ENCODE data around the gene MMP24. TPM values are rescaled to one million over a fixed set of nuclear protein-coding genes. Genes with fewer than 3 reads are reported as not detected.
A peak's percentile ranks its signal among the peaks of the same experiment; 100 is the strongest.

The MMP24 gene
- total and polyA plus RNA-seq, 2 of the 13 experiments (the other 11 are each of a cell fraction or from before 2014, with no cell fraction given) = 0.29 to 0.35 TPM

GRCh38 chr20:35286077-35286898, 59.8 kb downstream of the MMP24 start (continued):
- TF ChIP-seq PAXIP1 (CRISPR knock-in tag; conservative IDR thresholded peaks at IDR 0.05) (peak; percentile 92), ZNF260 (CRISPR knock-in tag; IDR thresholded peaks at IDR 0.05; ENCODE audit: borderline replicate concordance, low read depth) (no peak), MXD4 (CRISPR knock-in tag; IDR thresholded peaks at IDR 0.05) (no peak), ZFX (CRISPR knock-in tag; IDR thresholded peaks at IDR 0.05; ENCODE audit: low read depth) (peak; percentile 87), DZIP1 (CRISPR knock-in tag; IDR thresholded peaks at IDR 0.05) (peak; percentile 63), KAT8 (CRISPR knock-in tag; IDR thresholded peaks at IDR 0.05) (peak; percentile 46), ZBTB14 (CRISPR knock-in tag; IDR thresholded peaks at IDR 0.05) (no peak), CEBPB (IDR thresholded peaks at IDR 0.05; ENCODE audit: borderline replicate concordance, low read depth, low read length) (no peak), KLF6 (CRISPR knock-in tag; IDR thresholded peaks at IDR 0.05) (no peak), ZNF232 (CRISPR knock-in tag; IDR thresholded peaks at IDR 0.05; ENCODE audit: borderline replicate concordance) (0 out of 2 replicates have a peak, but pooled peaks have one; percentile 12), HMG20A (CRISPR knock-in tag; IDR thresholded peaks at IDR 0.05; ENCODE audit: borderline replicate concordance) (peak; percentile 61; the same call in 1 of the 2 replicates), ZNF292 (CRISPR knock-in tag; IDR thresholded peaks at IDR 0.05; ENCODE audit: borderline replicate concordance, low read depth) (peak; percentile 96), HOXA5 (CRISPR knock-in tag; IDR thresholded peaks at IDR 0.05) (no peak), KLF16 (CRISPR knock-in tag; IDR thresholded peaks at IDR 0.05) (peak in 1 of 2 experiments; percentile 2; a peak in 1 of 4 replicates), ZNF749 (CRISPR knock-in tag; IDR thresholded peaks at IDR 0.05; ENCODE audit: borderline replicate concordance) (no peak), CCAR2 (optimal IDR thresholded peaks at IDR 0.05; ENCODE audit: low read depth, low read length) (peak; percentile 55), ZMYM3 (CRISPR knock-in tag; IDR thresholded peaks at IDR 0.05) (peak; percentile 23; the same call in 1 of the 2 replicates), ZNF101 (CRISPR knock-in tag; IDR thresholded peaks at IDR 0.05; ENCODE audit: borderline replicate concordance, low read depth) (no peak), ZNF816 (CRISPR knock-in tag; IDR thresholded peaks at IDR 0.05; ENCODE audit: borderline replicate concordance) (no peak), ZNF616 (CRISPR knock-in tag; IDR thresholded peaks at IDR 0.05; ENCODE audit: low read depth) (0 out of 2 replicates have a peak, but pooled peaks have one; percentile 63), ZNF781 (CRISPR knock-in tag; IDR thresholded peaks at IDR 0.05; ENCODE audit: borderline replicate concordance, not compliant biosample characterization) (peak; percentile 83), PPARG (CRISPR knock-in tag; conservative IDR thresholded peaks at IDR 0.05) (no peak; the same call in 1 of the 2 replicates)

All from HepG2 (cell line).